Retinal pigment epithelial cell (primary cell): ENCODE results near the gene OTUD3.

Experiments
- DNase-seq: peaks from one replicate; pipeline ENCODE4 v3.0.0-alpha.2; 2010; ENCODE audit warnings: low read depth
- H3K4me3 ChIP-seq: 2 replicates; pipeline ENCODE4 v1.5.1; 2011; ENCODE audit warnings: mild to moderate bottlenecking, low read length, control low read depth, moderate library complexity
- CTCF ChIP-seq: conservative IDR thresholded peaks from 2 replicates; pipeline ENCODE4 v1.5.1; 2011; ENCODE audit warnings: low read depth, low read length, control low read depth, inconsistent platforms

The OTUD3 gene

GRCh38 chr1:19918057-19918456, 35.9 kb downstream of the OTUD3 start:
- DNase-seq = no peak
- H3K4me3 ChIP-seq = no peak overlapping the region
- peak; percentile 93 for TF ChIP-seq CTCF

- no peak for TF ChIP-seq CTCF
- DNase-seq = no peak
- H3K4me3 ChIP-seq = no peak overlapping the region
Measured at GRCh38 chr1:19920132-19920710, 38.0 kb downstream of the OTUD3 start.

GRCh38 chr1:19921310-19921709, 39.1 kb downstream of the OTUD3 start:
- DNase-seq = no peak
- TF ChIP-seq CTCF = no peak

GRCh38 chr1:19922015-19922688, 40.0 kb downstream of the OTUD3 start:
- DNase-seq = no peak
- H3K4me3 ChIP-seq = no peak overlapping the region
- no peak for TF ChIP-seq CTCF

More at GRCh38 chr1:19921310-19921709, 39.1 kb downstream of the OTUD3 start:
- H3K4me3 ChIP-seq = no peak overlapping the region

GRCh38 chr1:19923137-19923952, 41.1 kb downstream of the OTUD3 start, which contains the start of gene PLA2G2E:
Gene PLA2G2E (minus strand): TSS chr1:19923617. CDS start chr1:19923559, 58 bp downstream.
- DNase-seq = no peak
- TF ChIP-seq CTCF = no peak
- H3K4me3 ChIP-seq = no peak within 1 kb of the TSS

- H3K4me3 ChIP-seq = no peak overlapping the region
- no peak for TF ChIP-seq CTCF
- no peak for DNase-seq
Measured at GRCh38 chr1:19923953-19924346, 41.8 kb downstream of the OTUD3 start.
